ENCODE results near the gene E2F4. TPM values are rescaled to one million over a fixed set of nuclear protein-coding genes. Genes with fewer than 3 reads are reported as not detected.

E2F4 gene
- total and polyA plus RNA-seq, 11 donors, result 25.2 to 71.3 (median 33.7) TPM

DNA sequence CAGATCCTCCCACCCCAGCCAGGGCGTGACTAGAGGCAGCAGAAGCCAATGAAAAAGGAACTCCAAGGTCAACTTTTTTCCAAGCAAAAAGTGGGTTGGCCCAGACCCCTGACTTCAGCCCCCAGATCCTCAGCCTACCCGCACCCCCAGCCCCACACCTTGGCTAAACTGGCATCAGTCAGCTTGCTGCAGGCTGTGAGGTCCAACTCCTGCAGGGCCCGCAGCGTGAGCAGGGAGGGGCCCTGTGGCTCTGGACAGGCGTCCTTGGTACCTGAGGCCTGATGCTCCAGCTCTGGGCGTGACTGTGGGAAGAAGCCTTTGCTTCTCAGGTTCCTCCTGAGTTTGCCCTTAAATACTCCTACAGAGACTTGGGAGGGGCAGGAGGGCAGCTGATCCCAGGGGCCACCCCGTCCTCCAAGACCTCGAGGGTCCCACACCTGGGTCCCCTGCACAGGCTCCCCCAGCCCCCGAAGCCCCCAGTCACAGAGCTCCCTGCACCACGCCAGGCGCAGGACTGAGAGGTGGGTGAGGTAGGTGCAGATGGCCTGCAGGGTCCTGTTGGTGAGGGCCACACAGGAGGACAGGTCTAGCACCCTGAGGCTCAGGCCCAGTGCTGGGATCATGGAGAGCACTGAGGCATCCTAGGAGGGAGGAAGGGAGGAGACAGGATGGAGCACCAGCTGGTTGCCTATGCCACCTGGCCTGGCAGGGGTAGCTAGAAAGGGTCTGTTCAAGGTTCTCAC, 16.4 kb downstream of the E2F4 start:
- Histone ChIP-seq H3K9me3 (no peaks in the 10 kb centered on the region), H3K27me3 (no peaks in the 10 kb centered on the region), H3K27ac (no peak overlapping the region), H3K36me3 (peaks cover 0 to 15% (median 7%) of the 10 kb centered on the region in 9 donors), H3K4me1 (peaks cover 0 to 7% (median 4%) of the 10 kb centered on the region in 12 donors), H3K4me3 (no peak overlapping the region)
- TF ChIP-seq, protein P1, sequence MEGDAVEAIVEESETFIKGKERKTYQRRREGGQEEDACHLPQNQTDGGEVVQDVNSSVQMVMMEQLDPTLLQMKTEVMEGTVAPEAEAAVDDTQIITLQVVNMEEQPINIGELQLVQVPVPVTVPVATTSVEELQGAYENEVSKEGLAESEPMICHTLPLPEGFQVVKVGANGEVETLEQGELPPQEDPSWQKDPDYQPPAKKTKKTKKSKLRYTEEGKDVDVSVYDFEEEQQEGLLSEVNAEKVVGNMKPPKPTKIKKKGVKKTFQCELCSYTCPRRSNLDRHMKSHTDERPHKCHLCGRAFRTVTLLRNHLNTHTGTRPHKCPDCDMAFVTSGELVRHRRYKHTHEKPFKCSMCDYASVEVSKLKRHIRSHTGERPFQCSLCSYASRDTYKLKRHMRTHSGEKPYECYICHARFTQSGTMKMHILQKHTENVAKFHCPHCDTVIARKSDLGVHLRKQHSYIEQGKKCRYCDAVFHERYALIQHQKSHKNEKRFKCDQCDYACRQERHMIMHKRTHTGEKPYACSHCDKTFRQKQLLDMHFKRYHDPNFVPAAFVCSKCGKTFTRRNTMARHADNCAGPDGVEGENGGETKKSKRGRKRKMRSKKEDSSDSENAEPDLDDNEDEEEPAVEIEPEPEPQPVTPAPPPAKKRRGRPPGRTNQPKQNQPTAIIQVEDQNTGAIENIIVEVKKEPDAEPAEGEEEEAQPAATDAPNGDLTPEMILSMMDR (IDR thresholded peaks at IDR 0.05), result no peak
- TF ChIP-seq POLR2A (IDR thresholded peaks at IDR 0.05), result no peak
- ATAC-seq (no peak), DNase-seq (no peak)
- 93 to 96% (median 95%) methylated on average over 6 to 11 of the region's 11 CpGs for whole genome bisulfite sequencing, 4 donors
- intact Hi-C loops (cut with DNase I), result no loop called here

DNA sequence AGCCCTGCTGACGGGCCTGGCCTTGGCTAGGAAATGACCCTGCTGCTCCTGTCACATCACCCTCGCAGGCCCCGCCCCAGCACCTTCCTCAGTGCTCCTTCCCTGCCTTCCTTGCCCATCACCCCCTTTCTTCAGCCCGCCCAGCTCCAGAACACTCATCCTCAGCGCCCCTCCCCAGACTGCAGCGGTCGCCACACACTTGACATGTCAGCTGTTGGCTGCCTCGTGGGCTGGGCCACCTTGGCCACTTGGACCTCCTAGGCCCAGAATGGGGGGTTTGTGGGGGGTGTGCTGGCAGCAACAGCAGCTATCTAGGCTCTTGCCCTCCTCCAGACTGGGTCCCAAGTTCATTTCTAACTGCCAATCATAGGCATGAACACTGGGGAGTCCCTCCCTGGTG, 17.6 kb downstream of the E2F4 start:
- intact Hi-C loops (cut with DNase I), result no loop called here
- Histone ChIP-seq H3K9me3 (no peaks in the 10 kb centered on the region), H3K4me1 (peaks cover 0 to 15% (median 6%) of the 10 kb centered on the region in 12 donors), H3K27me3 (no peaks in the 10 kb centered on the region), H3K27ac (no peak overlapping the region), H3K4me3 (no peak overlapping the region), H3K36me3 (peaks cover 0 to 4% (median 0%) of the 10 kb centered on the region in 9 donors)
- DNase-seq (no peak), ATAC-seq (no peak)
- TF ChIP-seq, protein P1 (IDR thresholded peaks at IDR 0.05), result no peak
- no peak for TF ChIP-seq POLR2A (IDR thresholded peaks at IDR 0.05)
- whole genome bisulfite sequencing, 4 donors, result 85 to 93% (median 88%) methylated on average over 8 of the region's 8 CpGs

DNA sequence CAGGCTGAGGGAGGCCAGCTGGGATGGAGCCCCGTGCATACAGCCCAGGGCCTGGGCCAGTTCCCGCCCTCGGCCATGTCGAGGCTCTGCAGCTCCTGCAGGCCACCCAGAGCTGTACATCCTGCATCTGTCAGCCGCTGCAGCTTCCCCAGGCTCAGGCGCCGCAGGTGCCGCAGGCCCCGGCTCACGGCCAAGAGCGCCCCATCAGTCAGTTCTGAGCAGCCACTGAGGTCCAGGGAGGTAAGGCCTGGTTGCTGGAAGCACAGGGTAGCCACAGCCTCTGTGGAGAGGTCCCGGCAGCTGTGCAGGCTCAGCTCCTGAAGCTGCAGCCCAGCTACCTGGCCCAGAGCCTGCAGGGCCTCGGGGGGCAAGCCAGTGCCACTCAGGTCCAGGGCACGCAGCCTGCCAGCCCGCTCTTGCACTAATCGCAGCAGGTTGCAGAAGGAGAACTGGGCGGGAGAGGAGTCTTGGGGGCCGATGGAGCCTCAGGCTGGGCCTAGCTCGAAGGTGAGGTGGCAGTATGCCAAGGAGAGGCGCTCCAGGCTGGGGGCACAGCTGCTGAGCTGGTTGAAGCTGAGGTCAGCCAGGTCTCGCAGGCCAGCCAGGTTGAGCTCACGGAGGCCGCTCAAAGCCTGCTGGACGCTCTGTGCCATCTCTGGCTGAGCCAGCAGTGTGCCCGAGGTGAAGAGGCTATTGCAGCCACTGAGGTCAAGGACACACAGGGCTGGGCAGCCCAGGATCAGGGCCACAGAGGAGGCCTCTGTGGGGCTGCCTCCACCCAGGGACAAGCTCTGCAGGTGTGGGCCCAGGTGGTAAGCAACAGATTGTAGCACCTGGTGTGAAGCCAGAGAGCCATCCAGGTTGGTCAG, 18.3 kb downstream of the E2F4 start:
- Histone ChIP-seq H3K27me3 (no peaks in the 10 kb centered on the region), H3K4me1 (peaks cover 0 to 16% (median 6%) of the 10 kb centered on the region in 12 donors), H3K27ac (no peak overlapping the region), H3K4me3 (no peak overlapping the region), H3K9me3 (no peaks in the 10 kb centered on the region), H3K36me3 (peaks cover 0 to 4% (median 0%) of the 10 kb centered on the region in 9 donors)
- WGBS, 4 donors, result 86 to 91% (median 90%) methylated on average over 15 to 25 of the region's 25 CpGs
- ATAC-seq, result no peak
- TF ChIP-seq, protein P1 (IDR thresholded peaks at IDR 0.05), result no peak
- TF ChIP-seq POLR2A (IDR thresholded peaks at IDR 0.05), result no peak
- intact Hi-C loops (cut with DNase I), result no loop called here
- DNase-seq, result no peak

DNA sequence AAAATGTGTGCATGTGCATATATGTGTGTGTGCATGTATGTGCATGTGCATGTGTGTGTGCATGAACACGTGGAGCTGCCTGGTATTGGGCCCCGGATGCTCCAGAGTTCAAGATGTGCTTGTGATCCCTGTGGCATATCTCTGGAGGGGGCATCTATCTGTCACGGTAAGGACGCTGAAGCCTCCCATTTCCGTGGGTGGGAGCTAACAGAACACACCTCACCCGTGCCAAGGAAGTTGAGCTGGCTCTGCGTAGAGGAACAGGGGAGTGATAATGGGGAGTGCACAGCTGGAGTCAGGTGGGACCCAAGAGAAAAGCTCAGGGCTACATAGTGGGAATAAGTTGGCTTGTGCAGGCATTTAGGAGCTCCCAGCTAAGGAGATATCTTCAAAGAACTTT, 19.7 kb downstream of the E2F4 start:
- no peak for TF ChIP-seq POLR2A (IDR thresholded peaks at IDR 0.05)
- TF ChIP-seq, protein P1 (IDR thresholded peaks at IDR 0.05), result no peak
- DNase-seq (no peak), ATAC-seq (no peak)
- Histone ChIP-seq H3K27ac (no peak overlapping the region), H3K4me3 (no peak overlapping the region), H3K4me1 (peaks cover 3 to 29% (median 14%) of the 10 kb centered on the region in 12 donors), H3K9me3 (no peaks in the 10 kb centered on the region), H3K27me3 (no peaks in the 10 kb centered on the region), H3K36me3 (peaks cover 0 to 4% (median 0%) of the 10 kb centered on the region in 9 donors)
- WGBS, 4 donors, result 64 to 85% (median 68%) methylated on average over 7 of the region's 7 CpGs
- intact Hi-C loops (cut with DNase I), result no loop called here

All from heart left ventricle (tissue), 16 donors.